DOHH2 (cell line): Measurements from ENCODE around the gene TWIST2.

ENCODE experiments used
- EZH2phosphoT487 ChIP-seq: fragments of 200-600 bp; sonication (generic); IDR thresholded peaks from 2 replicates; pipeline ENCODE4 v1.6.1; 2017; ENCODE audit warnings: borderline replicate concordance, mild to moderate bottlenecking, antibody characterized with exemption, low read length, moderate library complexity, mixed read lengths
- TF ChIP-seq, protein P1 (sequence below): fragments of 200-600 bp; sonication (generic); IDR thresholded peaks from one replicate; pipeline ENCODE4 v1.5.1; 2014; ENCODE audit warnings: antibody characterized with exemption, mild to moderate bottlenecking, low read depth, low read length; ENCODE audit not compliant: poor library complexity, severe bottlenecking

DNA sequence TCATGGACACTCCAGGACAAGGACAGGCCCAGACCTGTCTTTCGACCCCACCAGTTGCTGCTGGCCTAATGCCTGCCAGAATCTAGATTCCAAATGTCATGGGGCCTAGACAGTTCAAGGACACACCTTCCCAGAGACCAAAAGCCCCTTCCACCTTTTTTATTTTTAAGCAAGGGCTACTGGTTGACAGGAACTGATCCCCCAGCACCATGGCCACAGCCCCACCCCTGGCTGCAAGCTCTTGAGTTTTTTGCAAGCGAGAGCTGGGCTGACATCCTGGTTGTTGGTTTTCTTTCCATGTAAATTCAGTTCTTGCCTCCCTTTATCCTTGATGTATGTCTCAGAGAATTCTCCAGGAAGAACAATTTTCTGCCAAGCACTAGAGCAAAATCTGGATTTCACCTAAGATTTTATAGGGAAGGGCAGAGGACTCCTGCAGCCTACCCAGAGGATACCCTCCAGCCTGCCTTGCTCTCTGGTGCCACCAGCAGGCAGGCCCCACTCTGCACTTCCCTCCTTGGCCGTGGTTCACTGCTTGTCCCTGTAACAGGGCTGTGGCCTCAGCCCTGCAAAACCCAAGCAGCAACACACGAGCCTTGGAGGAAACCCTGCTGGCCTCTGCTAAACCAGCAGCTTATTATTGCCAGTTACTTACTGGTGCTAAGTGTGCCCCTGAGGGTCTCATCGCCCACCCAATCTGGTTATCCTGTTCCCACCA lies 97.7 kb downstream of the TWIST2 start:
- TF ChIP-seq, protein P1, sequence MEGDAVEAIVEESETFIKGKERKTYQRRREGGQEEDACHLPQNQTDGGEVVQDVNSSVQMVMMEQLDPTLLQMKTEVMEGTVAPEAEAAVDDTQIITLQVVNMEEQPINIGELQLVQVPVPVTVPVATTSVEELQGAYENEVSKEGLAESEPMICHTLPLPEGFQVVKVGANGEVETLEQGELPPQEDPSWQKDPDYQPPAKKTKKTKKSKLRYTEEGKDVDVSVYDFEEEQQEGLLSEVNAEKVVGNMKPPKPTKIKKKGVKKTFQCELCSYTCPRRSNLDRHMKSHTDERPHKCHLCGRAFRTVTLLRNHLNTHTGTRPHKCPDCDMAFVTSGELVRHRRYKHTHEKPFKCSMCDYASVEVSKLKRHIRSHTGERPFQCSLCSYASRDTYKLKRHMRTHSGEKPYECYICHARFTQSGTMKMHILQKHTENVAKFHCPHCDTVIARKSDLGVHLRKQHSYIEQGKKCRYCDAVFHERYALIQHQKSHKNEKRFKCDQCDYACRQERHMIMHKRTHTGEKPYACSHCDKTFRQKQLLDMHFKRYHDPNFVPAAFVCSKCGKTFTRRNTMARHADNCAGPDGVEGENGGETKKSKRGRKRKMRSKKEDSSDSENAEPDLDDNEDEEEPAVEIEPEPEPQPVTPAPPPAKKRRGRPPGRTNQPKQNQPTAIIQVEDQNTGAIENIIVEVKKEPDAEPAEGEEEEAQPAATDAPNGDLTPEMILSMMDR = peak; percentile 41
- no peak for TF ChIP-seq EZH2phosphoT487
